HG03135 (cell line): ENCODE measurements around the gene OR5L1.

Source experiments
- ATAC-seq: cut with Tn5 transposase; IDR thresholded peaks from one replicate; pipeline ENCODE4 v1.9.1; 2021; ENCODE audit warnings: mild to moderate bottlenecking, moderate library complexity; ENCODE audit not compliant: unreplicated experiment

Gene OR5L1

GRCh38 chr11:55811067-55811466, at the start of gene OR5L1:
OR5L1 (plus strand) TSS chr11:55811367; CDS start chr11:55811467, 100 bp downstream.
- no peak for ATAC-seq

- no peak for ATAC-seq
These were observed 38.0 kb upstream of the OR5L1 start, which contains the start of gene OR5D13 for GRCh38 chr11:55773138-55773537. OR5D13 (plus strand) TSS chr11:55773438; CDS start chr11:55773438, 0 bp downstream.

DNA sequence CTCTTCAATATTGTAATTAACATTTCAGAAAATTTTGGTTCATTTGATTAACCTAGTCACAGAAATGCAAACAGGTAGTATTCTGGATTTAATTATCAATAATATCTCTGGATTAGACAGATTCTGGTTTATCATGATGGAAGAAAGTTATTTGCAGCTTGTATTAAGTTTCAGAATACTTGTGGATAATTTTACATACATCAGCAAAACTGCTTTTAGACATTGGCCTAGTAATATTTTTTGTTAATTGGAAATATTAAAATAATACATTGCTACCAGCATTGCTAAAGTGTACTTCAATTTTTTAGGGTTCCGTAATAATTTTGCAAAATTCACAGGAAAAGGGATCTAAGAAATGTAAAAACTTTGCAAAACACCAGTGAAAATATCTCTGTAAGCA, 19.6 kb upstream of the OR5L1 start:
- ATAC-seq = no peak

DNA sequence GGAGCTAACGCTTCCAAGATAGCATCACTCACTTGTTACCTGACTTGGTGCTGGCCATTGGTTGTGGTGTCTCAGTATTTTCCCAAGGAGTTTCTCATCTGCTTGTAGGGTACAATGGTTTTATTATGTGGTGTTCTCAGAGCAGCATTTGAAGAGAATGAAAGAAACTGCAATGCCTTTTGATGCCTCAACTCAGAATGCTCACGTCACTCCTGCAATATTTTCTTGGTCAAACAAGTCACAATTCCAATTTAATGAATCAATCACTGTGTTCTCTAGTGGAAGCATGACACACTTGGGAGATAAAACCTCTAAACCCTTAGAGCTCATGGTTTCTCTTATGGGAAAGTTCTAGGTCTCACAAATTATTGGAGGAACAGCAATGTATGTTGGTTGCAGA, 17.8 kb upstream of the OR5L1 start:
- no peak for ATAC-seq

GRCh38 chr11:55795256-55795655, 15.9 kb upstream of the OR5L1 start, which contains the start of gene OR5D14:
OR5D14 (plus strand) TSS chr11:55795556; CDS start chr11:55795556, 0 bp downstream.
- no peak for ATAC-seq

GRCh38 chr11:55806248-55806647, 4.9 kb upstream of the OR5L1 start:
- no peak for ATAC-seq

DNA sequence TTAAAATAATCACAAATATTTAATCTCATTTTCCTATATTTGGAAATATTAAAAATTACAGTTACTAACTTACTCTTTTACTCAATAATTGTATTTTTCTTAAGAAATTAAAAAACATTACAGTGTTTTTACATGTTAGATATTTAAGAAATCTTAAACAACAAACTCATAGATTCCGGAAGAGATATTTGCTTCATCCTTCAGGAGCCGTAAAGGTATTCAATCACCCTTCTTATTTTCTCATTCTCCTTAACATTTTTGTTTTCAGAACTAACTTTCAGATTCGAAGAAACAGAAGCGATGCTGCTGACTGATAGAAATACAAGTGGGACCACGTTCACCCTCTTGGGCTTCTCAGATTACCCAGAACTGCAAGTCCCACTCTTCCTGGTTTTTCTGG, 8.2 kb downstream of the OR5L1 start, which contains the start of gene OR5D18:
Gene OR5D18 (plus strand): TSS at position 301 of the 400 bp plus-strand sequence. CDS start 0 bp downstream, at position 301.
- no peak for ATAC-seq

DNA sequence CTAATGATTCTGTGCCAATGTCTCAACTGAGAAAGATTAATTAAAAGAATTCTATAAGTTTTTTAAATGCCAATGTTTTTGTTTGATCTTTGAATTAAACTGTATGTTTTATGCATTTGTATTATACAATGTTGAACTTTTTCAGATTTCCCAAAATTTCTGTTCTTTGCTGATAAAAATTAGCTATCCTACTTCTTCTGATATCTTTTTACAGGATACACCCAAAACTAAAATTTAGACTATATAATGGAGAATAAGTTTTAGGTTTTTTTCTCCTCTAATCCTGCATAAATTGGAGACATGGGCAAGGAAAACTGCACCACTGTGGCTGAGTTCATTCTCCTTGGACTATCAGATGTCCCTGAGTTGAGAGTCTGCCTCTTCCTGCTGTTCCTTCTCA, 15.8 kb downstream of the OR5L1 start, which contains the start of gene OR5L2:
Gene OR5L2 (plus strand): TSS at position 301 of the 400 bp plus-strand sequence. CDS start 0 bp downstream, at position 301.
- no peak for ATAC-seq

- ATAC-seq = no peak
These were observed 27.3 kb downstream of the OR5L1 start, which contains the start of gene OR5D16 for GRCh38 chr11:55838452-55838851. OR5D16 (plus strand) TSS chr11:55838752; CDS start chr11:55838752, 0 bp downstream.

DNA sequence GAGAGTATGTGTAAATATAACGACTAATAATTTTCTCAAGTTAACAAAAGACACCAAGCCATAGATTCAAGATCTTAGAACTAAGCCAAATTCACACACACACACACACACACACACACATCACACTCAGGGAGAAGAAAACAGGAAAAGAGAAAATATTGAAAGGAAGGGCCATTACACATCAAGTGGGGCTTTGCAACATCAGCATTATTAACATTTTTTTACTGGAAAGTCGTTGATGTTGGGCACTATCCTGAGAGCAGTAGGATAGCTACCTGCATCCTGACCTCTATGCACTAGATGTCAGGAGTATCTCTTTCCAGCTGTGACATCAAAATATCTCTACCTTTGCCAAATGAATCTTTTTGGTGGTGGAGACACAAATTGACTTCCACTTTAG, 36.3 kb downstream of the OR5L1 start:
- no peak for ATAC-seq

GRCh38 chr11:55849037-55849436, 37.9 kb downstream of the OR5L1 start:
- ATAC-seq = no peak

- no peak for ATAC-seq
These were observed 41.0 kb downstream of the OR5L1 start for GRCh38 chr11:55852141-55852540.

DNA sequence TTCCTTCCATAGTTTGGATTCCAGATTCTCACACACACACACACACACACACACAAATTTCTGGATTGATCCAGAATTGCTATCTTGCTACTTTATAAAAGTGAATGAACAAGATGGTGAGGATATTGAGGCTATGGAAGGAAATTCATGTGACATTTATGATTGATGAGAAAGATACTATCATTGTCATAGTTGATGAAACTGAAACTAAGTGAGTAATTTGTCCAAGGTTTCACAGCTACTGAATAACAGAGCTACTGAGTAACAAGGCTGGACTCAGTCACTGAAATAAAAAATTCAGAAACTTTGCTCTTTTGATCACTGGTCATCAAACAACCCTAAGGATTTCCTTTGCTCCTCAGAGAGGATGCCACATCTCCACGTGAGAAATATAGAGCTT, 43.5 kb downstream of the OR5L1 start:
- no peak for ATAC-seq
